ENCODE measurements around the gene C16orf86.

C16orf86 gene

DNA sequence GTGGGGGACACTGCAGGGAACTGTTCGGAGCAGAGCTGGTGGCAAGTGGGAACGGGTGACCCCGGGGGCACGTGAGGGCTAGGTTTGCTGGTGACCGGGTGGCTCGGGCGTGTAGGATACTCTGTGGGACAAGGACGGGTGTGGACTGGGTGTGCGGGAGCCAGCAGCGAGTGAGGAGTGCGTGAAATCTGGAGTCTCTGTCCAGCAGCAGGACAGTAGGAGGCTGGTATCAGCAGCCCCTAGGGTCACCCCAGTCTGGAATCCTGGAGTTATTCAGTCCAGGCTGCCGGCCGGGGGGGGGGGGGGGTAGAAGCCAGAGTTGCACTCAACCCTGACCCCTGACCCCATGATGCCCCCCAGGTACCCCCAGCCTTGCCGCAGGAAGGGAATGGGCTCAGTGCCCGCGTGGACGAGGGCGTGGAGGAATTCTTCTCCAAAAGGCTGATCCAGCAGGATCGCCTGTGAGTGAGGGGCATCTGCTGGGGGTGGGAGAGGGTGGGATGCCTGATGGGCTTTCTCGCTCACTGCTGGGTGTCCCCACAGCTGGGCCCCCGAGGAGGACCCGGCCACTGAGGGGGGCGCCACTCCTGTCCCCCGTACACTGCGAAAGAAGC lies 12.7 kb upstream of the C16orf86 start:
- no peak for DNase-seq (ENCODE audit: low spot score)

DNA sequence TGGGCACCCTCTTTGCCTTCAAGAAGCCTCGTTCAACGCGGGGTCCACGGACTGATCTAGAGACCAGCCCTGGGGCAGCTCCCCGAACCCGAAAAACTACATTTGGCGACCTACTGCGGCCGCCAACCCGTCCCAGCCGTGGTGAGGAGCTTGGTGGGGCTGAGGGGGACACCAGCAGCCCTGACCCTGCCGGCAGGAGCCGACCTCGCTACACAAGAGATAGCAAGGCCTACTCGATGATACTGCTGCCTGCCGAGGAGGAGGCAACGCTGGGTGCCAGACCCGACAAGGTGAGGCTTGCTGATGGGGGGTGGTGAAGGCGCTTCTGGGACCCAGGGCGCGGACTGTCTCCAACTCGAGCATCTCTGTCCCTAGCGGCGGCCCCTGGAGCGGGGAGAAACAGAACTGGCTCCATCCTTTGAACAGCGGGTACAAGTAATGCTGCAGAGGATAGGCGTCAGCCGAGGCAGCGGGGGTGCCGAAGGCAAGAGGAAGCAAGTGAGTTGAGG lies 12.2 kb upstream of the C16orf86 start:
- no peak for DNase-seq (ENCODE audit: low spot score)

DNA sequence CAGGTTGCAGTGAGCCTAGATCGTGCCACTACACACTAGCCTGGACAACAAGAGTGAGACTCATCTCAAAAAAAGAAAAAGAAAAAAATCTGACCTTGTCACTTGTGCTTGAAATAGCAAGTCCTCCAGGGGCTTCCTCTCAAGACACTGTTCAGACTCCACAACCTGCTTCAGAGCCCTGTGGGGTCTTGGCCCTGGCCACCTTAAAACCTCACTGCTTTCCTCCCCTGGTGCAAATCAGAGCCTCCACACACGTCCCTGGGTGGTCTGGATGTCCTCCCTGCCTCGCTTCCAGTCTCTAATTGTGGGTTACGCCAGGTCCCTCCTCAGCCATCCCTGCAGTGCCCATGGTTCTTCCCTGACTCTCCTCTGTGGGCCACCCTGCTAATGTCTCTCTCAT lies 11.3 kb upstream of the C16orf86 start:
- DNase-seq (ENCODE audit: low spot score): no peak

DNA sequence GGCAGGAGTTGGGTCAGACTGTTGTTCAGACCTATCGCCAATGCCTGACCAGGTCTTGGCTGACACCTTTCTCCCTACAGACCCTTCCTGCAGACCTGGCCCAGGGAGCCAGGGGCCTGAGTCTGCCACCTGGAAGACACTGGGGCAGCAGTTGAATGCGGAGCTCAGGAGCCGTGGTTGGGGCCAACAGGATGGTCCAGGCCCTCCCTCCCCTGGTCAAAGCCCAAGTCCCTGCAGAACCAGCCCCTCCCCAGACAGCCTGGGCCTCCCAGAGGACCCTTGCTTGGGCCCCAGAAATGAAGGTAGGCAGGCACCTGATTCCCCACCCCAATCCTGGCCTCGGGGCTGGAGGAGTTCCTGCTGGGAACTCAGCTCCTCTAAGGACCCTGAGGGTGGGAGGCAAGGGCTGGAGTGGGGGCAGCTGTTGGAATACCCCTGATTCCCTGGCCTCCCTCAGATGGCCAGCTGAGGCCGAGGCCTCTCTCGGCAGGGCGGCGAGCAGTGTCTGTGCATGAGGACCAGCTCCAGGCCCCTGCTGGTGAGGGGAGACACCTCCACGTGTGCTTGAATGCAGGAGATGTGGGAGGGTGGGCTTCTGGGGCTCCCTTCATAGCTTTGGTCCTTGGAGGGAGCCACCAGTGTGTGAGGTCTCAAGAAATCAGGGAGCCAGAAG lies 10.1 kb upstream of the C16orf86 start:
- no peak for DNase-seq (ENCODE audit: low spot score)

DNA sequence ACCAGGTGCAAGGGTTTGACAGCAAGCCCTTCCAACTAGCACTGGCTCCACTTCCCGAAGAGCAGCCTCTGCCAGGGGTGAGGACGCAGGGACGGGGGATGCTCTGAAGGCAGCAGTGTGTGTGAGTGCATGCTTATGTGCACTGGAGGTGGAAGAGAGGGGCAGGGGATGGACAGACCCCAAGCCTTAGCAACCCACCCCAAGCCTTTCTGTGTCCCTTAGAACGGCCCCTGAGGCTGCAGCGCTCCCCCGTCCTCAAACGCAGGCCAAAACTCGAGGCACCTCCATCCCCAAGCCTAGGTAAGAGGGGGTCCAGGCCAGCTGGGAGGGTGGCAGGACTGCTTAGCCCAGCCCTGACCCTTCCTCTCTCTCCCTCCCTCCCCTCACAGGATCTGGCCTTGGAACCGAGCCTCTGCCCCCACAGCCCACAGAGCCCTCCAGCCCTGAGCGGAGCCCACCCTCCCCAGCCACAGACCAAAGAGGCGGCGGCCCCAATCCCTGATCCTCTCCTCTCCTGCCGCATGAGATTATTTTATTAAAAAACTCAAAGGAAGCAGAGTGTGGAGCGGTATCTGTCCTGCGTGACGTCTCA lies 9.5 kb upstream of the C16orf86 start:
- DNase-seq (ENCODE audit: low spot score): no peak

DNA sequence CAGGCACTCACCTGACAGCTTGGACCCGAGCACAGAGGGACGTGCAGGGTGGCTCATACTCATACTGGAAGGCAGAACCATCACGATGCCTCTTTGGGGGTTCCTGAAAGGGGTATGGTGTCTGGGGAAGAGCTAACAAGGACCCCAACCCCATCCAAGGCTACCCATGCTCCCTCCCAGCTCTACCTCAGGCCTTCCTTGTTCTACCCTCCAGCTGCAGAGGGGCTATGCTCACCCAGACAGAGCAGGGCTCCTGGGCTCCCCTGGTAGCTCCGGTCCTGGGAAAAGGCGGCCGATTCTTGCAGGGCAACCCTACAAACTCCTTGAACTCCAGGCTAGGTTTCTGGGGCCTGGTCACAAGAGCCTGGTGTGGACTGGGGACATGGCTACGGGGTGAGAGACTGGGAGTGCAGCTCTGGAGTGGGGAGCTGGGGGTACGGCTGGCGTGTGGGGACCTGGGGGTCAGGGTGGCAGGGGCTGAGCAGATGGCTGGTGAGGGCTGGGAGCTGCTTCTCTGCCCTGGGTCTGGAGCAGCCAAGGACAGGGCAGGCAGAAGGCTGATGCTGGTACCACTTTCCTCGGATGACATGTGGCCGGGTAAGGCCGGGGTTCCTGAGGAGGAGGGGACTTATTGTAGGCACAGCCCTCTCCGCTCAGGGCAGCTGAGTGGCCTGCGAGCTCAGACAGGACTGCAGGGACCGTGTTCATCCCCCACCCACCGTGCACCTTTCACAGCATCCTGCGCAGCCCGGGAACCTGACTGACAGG lies 8.7 kb upstream of the C16orf86 start:
- no peak for DNase-seq (ENCODE audit: low spot score)

DNA sequence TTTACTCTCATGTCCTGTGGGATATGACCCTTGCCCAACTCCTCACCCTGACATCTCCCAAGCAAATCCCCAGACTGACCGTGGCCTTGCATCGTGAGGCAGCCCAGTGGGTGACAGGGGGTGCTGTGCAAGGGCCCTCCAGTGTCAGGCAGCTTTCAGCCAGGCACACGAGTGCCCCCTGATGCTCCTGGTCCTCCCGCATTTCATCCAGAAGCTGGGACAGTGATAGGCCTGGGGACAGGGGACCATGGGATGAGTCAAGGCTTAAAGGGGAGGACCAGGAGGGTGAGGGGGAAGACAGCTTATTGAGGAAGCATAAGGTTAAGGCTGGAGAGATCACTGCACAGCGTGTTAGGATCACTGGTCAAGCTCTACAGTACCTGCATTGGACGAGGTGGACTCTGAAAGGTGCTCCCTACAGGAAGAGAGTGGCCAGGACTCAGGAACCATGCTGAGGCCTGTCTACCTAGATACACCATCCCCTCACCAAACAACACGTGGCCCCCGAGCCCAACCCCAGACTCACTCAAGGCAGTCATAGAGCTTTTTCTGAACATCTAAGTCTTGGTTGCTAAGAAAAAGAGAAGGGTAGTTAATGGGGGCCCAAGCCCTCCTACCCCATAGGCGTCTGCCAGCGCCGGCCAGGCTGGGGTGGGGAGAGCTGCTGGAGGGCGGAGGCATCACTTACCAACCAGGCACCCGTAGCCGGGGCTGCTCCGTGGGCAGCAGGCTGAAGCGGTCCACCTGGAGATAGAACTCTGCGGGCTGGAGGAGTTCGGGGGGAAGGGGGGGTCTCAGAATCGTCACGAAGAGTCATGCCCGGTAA lies 7.6 kb upstream of the C16orf86 start:
- DNase-seq (ENCODE audit: low spot score): no peak

DNA sequence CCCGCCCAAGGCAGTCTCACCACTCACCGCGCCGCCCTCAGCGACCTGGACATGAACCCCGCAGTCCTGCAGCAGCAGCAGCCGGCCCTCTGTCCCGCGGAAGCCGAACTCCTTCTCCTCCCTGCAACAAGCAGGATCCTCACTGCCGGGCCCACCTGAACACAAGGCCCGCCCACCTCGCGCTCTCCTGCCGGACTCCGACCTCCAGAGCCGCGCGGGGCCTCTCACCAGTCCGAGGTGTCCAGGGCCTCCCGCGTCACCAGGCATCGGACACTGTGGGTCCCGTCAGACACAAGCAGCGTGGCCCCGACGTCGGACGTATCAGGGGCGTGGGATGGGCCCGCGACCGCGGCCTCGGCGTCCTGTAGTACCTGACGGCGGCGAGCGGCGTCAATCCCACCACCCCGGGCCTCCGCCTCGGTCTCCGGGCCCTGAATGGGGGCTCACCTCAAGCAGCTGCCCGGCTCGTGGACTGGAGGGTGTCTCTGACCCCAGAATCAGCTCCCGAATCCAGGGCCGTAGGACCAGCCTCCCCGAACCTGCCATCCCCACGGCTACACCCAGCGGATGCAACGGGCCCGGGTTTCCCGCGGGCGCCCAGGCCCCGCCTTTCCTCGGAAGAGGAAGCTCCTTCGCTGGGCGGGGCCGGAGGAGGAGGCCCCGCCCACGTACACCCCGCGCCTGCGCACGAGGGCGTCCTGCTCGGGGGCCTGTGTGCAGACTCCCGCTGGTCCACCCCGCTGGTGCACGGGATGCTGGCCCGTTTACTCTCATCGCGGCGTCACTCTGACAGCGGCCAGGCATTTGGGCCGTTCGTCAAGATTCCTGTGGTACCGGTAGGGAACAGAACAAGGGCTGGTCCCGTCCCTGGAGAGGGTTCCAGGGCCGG lies 6.7 kb upstream of the C16orf86 start, which contains the start of gene ACD:
Gene ACD (minus strand): TSS at position 586 of the 889 bp plus-strand sequence. CDS start 40 bp downstream, at position 546.
- peak; percentile 94 for DNase-seq (ENCODE audit: low spot score)

DNA sequence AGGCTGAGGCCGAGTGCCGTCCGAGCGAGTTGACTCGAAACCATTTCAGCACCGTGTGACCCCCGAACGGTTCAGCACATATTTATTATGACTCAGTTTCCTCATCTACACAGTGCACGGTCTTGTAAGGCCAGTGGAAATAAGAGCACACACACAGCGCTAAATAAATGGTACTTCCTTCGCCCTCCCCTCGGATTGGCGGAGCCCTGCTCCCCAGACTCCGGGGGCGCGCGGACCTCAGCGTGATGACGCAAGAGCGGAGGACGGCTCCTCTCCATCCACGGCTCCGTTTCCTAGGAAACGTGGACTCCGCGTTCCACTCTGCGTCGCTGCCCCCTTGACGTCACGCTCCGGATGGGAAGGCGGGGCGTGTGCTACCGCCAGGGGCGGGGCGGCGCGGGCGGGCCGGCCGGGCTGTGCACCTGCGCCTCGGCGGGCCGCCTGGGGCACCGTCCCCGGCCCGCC lies 6.0 kb upstream of the C16orf86 start, which contains the start of gene PARD6A:
Gene PARD6A (plus strand): TSS at position 397 of the 465 bp plus-strand sequence. CDS start 79 bp downstream, outside the sequence.
- peak; percentile 98 for DNase-seq (ENCODE audit: low spot score)

DNA sequence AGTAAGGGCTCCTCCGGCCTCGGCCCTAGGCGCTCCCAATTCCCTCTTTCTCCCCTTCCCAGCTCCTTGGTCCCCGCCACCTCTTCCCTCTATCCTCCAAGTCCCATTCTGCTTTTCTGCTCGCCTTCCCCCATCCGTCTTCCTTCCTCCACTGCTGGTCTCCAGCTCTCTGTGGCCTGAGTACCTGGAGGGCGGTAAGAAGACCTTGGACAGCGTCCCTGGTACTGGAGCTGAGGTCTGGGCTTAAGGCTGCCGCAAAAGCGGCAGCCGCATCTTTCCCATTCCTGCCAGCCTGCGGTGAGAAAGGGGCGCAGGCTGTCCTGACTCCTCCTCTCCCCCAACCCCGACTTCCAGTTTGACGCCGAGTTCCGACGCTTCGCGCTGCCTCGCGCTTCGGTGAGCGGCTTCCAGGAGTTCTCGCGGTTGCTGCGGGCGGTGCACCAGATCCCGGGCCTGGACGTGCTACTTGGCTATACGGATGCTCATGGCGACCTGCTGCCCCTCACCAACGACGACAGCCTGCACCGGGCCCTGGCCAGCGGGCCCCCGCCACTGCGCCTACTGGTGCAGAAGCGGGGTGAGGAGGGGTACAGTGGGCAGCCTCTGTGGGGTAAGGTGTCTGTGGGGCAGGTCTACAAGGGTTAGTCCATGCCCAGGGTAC lies 5.4 kb upstream of the C16orf86 start:
- no peak for DNase-seq (ENCODE audit: low spot score)

DNA sequence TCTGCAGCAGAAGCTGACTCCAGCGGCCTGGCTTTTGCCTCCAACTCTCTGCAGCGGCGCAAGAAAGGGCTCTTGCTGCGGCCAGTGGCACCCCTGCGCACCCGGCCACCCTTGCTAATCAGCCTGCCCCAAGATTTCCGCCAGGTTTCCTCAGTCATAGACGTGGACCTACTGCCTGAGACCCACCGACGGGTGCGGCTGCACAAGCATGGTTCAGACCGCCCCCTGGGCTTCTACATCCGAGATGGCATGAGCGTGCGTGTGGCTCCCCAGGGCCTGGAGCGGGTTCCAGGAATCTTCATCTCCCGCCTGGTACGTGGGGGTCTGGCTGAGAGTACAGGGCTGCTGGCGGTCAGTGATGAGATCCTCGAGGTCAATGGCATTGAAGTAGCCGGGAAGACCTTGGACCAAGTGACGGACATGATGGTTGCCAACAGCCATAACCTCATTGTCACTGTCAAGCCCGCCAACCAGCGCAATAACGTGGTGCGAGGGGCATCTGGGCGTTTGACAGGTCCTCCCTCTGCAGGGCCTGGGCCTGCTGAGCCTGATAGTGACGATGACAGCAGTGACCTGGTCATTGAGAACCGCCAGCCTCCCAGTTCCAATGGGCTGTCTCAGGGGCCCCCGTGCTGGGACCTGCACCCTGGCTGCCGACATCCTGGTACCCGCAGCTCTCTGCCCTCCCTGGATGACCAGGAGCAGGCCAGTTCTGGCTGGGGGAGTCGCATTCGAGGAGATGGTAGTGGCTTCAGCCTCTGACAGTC lies 4.5 kb upstream of the C16orf86 start:
- DNase-seq (ENCODE audit: low spot score): no peak

DNA sequence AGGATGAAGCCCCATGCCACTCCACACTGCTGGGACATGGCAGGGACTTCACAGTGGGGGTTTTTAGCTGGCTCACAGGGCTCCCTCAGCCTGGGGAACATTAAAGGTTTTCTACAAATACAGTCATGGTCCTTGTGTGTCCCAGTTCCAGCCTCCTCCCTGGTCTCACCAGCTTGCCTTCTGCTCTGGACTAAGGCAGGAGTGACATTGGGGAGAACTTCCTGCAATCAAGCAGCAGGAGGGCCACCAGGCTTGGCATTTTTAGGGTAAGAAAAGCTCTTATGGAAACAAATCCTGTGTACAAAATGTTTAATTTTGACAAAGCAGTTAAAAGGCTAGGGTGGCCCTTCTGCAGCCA lies 4.0 kb upstream of the C16orf86 start:
- DNase-seq (ENCODE audit: low spot score): no peak

DNA sequence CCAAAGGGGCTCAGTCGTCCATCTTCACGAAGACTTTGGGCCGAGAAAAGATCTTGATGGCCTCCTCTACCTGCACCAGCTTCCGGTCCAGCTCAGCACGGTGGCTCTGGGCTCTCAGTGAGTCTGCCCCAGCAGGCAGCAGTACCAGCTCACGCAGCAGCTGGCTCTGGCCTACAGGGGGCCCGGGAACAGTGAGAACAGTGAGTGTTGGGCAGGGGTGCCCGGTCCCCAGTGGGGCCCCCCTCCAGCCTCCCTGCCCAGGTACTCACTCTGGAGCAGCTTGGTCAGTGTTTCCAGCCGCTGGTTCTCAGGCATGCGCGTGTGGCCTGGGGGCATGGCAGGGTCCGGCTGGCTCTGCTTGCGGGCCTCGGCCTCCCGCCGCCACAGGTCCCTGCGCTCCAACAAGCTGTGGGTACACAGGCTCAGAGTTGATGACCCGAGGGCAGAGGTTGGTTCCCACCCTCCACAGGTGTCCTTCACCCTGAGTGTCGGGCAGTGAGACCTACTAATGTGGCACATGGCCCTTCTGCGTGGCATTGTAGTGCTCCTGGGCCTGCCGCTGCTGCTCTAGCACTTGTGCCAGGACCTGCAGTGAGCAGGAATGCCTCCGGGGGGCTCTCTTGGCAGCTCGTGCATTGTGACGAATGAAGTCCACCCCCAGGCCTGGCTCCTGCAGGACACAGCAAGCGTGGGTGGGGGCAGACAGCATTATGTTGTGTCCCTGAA lies 3.3 kb upstream of the C16orf86 start:
- no peak for DNase-seq (ENCODE audit: low spot score)

DNA sequence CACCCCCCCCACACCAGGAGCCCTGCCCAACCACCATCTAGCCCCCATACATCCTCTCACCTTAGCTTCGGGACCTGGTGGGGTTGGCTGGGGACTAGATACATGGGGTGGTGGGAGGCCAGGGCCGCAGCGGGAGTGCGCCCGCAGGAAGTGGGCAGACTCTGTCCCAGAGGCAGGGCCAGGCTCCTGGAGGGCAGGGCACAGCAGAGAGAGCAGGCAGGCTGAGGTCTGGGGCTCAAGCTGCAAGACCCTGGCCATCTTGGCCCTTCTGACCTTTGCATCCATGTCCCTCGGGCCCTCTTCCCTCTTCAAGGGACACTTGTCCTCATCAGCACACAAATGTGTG lies 2.8 kb upstream of the C16orf86 start:
- DNase-seq (ENCODE audit: low spot score): no peak

DNA sequence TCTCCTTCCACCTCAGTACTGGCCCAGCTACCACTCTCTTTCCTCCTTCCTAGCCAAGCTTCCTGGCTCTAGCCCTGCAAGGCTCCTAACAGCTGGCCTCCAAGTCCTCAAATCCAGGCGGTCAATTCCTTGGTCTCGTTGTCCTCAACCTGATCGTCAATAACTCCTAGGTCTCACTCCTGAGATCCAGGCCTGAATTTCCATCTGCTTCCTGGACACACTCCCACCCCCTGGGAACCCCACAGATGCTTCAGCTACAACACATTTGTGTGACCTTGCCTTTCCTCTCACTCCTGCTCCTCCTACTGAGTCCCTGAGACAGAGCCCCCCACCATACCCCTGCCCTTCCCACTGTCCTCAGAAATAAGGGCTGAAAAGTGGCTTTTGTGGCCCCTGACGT lies 2.4 kb upstream of the C16orf86 start:
- DNase-seq (ENCODE audit: low spot score): no peak

DNA sequence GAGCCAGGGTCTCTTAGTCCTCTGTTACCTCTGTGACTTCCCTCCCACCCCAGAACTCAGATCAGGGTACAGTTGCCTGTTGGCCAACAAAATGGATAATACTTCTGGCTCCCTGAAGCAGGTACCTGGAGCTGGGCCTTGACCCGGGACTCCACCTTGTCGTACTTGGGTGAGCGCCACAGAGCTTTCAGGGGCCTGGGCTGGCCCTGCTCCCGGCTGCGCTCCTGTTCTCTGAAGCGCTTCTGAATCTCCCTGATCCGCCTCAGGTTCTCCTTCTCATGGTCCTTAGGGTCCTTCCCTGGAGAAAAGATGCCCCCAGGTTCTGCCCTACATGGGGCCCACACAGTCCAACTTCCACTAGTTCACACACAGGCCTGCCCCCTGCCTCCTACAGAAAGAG lies 1.7 kb upstream of the C16orf86 start:
- DNase-seq (ENCODE audit: low spot score): no peak

DNA sequence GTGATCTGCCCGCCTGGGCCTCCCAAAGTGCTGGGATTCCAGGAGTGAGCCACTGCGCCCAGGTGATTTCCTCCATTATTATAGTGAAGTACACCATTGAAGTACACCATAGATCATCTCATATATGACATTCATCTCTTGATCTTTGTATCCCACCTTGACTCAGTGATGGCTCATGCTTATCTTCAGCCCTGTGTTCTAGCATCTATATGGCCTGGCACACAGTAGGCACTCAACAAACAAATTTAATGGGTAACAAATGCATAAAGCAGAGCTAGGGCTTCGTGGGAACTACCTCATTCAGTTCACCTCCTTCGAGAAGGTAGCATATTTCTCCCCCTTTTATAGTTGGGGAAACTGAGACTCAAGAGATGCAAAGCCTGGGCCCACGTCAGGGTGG lies 1.0 kb upstream of the C16orf86 start:
- no peak for DNase-seq (ENCODE audit: low spot score)

DNA sequence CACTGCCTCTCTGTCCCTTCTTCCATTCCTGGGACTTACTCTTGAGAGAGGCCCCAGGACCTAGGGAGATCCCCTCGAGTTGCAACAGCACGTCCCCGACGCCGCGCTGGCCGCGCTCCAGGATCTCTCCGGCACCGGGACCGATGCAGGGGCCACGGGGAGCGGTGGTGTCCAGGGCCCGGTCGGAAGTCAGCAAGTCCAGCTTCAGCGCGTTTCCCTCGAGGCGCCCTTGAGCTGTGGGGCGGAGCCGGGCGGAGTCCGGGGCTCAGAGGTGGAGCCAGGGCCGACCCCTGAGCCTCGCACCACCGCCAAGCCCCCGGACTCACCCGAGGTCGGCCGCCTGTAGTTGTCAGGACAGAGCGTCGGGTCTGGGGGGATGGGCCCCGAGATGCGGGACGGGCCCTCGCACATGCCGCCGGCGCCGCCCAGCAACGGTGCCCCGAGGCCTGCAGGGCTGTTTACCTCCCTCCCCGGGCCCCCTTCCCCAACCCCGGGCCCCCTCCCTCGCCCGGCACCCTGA lies 522 bp upstream of the C16orf86 start:
- no peak for DNase-seq (ENCODE audit: low spot score)
